ENCODE data around the gene ANTKMT.

DNA sequence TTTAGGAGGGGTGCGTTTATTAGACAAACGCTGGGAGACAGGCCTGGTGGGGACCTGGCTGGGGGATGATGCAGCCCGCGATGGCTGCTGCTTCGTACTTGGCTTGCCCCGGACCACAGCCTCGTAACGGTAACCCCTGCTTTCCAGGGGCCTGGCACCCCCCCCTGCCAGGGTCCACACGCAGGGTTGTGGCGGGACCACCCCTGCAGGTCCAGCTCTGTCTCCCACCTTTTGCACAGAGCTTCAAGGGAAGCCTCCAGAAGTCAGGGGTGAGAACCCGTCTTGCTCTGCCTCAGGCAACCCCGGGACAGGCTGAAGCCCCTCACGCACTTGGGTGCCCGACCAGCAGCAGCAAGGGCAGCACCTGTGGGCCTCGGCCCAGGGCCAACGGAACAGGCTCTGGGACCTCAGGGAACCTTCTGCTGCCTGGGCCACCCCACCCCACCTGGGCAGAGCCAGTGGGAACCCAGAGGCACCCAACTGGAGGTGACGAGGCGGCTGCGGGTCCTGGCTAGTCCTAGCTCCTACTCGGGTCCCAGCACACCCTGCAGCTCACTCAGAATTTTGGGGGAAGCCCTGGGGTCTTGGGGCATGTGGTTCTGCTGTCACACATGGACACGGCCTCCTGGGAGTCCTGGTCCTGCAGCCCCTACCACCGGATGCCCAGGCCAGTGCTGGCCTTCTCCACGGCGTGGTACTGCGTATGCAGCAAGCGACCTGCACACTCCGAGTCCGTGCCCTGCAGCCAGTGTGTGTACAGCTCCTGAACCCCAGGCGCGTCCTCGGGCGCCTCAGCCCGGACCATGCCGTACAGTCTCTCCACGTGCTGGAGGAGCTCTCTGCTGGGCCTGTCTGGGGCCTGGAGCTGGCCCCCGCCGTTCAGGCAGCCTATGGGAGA is 9.1 kb downstream of the ANTKMT start:
- TF ChIP-seq SIN3A (IDR thresholded peaks at IDR 0.05; ENCODE audit: borderline replicate concordance, insufficient read depth, low read length): no peak
- no peak for TF ChIP-seq POLR2AphosphoS5 (IDR thresholded peaks at IDR 0.05; ENCODE audit: low read depth, low read length)
- no peak for TF ChIP-seq TAF1 (IDR thresholded peaks at IDR 0.05; ENCODE audit: borderline replicate concordance, insufficient read depth, low read length)
- TF ChIP-seq, protein P1, sequence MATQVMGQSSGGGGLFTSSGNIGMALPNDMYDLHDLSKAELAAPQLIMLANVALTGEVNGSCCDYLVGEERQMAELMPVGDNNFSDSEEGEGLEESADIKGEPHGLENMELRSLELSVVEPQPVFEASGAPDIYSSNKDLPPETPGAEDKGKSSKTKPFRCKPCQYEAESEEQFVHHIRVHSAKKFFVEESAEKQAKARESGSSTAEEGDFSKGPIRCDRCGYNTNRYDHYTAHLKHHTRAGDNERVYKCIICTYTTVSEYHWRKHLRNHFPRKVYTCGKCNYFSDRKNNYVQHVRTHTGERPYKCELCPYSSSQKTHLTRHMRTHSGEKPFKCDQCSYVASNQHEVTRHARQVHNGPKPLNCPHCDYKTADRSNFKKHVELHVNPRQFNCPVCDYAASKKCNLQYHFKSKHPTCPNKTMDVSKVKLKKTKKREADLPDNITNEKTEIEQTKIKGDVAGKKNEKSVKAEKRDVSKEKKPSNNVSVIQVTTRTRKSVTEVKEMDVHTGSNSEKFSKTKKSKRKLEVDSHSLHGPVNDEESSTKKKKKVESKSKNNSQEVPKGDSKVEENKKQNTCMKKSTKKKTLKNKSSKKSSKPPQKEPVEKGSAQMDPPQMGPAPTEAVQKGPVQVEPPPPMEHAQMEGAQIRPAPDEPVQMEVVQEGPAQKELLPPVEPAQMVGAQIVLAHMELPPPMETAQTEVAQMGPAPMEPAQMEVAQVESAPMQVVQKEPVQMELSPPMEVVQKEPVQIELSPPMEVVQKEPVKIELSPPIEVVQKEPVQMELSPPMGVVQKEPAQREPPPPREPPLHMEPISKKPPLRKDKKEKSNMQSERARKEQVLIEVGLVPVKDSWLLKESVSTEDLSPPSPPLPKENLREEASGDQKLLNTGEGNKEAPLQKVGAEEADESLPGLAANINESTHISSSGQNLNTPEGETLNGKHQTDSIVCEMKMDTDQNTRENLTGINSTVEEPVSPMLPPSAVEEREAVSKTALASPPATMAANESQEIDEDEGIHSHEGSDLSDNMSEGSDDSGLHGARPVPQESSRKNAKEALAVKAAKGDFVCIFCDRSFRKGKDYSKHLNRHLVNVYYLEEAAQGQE (IDR thresholded peaks at IDR 0.05; ENCODE audit: insufficient read depth in 1 of 2, low read depth in 2 of 2, low read length in 2 of 2): no peak
